CD4-positive, alpha-beta T cell (primary cell): ENCODE data around the gene PDGFD. TPM values are rescaled to one million over a fixed set of nuclear protein-coding genes. Genes with fewer than 3 reads are reported as not detected.

Source experiments
- ATAC-seq: fragments of 200-7000 bp; cut with Tn5 transposase; one replicate; pipeline ENCODE4 v1.10.0; 2022; ENCODE audit warnings: mild to moderate bottlenecking; ENCODE audit not compliant: poor library complexity
- CTCF ChIA-PET: fragments of 350-600 bp; sonication (Branson Sonifier 250); formaldehyde crosslinking; loops from one replicate; lab custom pipeline; 2021; ENCODE audit warnings: antibody characterized with exemption, inconsistent platforms; lab: Charles Lee
- POLR2A ChIA-PET: fragments of 350-600 bp; sonication (Branson Sonifier 250); formaldehyde crosslinking; loops from one replicate; lab custom pipeline; 2021; ENCODE audit warnings: antibody characterized with exemption, inconsistent platforms; lab: Charles Lee
- DNase-seq, 14 experiments: peaks; one replicate each; pipeline ENCODE4 v3.0.0-alpha.2; 2013 to 2020; ENCODE audit warnings: mixed read lengths in 2 of 14
- H3K27ac ChIP-seq, 2 donors: one replicate each; pipeline versions ENCODE4 v1.5.1 to v1.7.0; 2013; ENCODE audit warnings: low read length in 2 of 2, low read depth in 1 of 2, mild to moderate bottlenecking in 1 of 2
- H3K27me3 ChIP-seq, 2 experiments: 1 replicate in 1 of 2; 2 replicates in 1 of 2; pipeline versions ENCODE4 v1.6.1 to v1.7.0; 2013; ENCODE audit warnings: low read length in 2 of 2, control low read depth in 1 of 2, mild to moderate bottlenecking in 1 of 2, moderate library complexity in 1 of 2; ENCODE audit not compliant: insufficient read depth in 2 of 2, control insufficient read depth in 1 of 2
- H3K36me3 ChIP-seq: one replicate; pipeline ENCODE4 v1.6.1; 2013; ENCODE audit warnings: low read length, control low read depth; ENCODE audit not compliant: insufficient read depth
- H3K4me1 ChIP-seq: one replicate; pipeline ENCODE4 v1.6.1; 2013; ENCODE audit warnings: low read length, control low read depth; ENCODE audit not compliant: insufficient read depth
- H3K4me3 ChIP-seq: one replicate; pipeline ENCODE4 v1.5.1; 2013; ENCODE audit warnings: mild to moderate bottlenecking, low read length, moderate library complexity
- H3K9me3 ChIP-seq, 2 experiments: 1 replicate in 1 of 2; 2 replicates in 1 of 2; pipeline versions ENCODE4 v1.6.1 to v1.7.0; 2013; ENCODE audit warnings: low read length in 2 of 2, mild to moderate bottlenecking in 2 of 2, control low read depth in 1 of 2, moderate library complexity in 1 of 2; ENCODE audit not compliant: control insufficient read depth in 1 of 2, insufficient read depth in 1 of 2
- H3K27ac Mint-ChIP-seq: one replicate; pipeline ENCODE4 v1.8.0; 2020; ENCODE audit warnings: mixed read lengths
- H3K27me3 Mint-ChIP-seq: one replicate; pipeline ENCODE4 v1.8.0; 2021; ENCODE audit warnings: mixed read lengths
- H3K36me3 Mint-ChIP-seq: one replicate; pipeline ENCODE4 v1.8.0; 2021; ENCODE audit warnings: low read depth, mixed read lengths
- H3K4me1 Mint-ChIP-seq: one replicate; pipeline ENCODE4 v1.8.0; 2021; ENCODE audit warnings: low read depth, mixed read lengths
- H3K4me3 Mint-ChIP-seq: one replicate; pipeline ENCODE4 v1.8.0; 2020; ENCODE audit warnings: mild to moderate bottlenecking, mixed read lengths
- H3K9me3 Mint-ChIP-seq: one replicate; pipeline ENCODE4 v1.8.0; 2020; ENCODE audit warnings: mixed read lengths
- CTCF ChIP-seq: fragments of 200-600 bp; IDR thresholded peaks from one replicate; pipeline ENCODE4 v1.8.0; 2022; ENCODE audit warnings: antibody characterized with exemption, mild to moderate bottlenecking
- intact Hi-C, 2 experiments: fragments of 100-400 bp; cut with DNase I in 1 of 2; cut with micrococcal nuclease in 1 of 2; formaldehyde crosslinking; loops; one replicate each; pipeline versions ENCODE4 v1.15.1 to v1.9.0; 2023 to 2025; cut with DNase I, micrococcal nuclease
- total RNA-seq, 174 experiments: library from RNA in 2 of 174; stranded (reverse) in 2 of 174; gene quantifications; one replicate each; pipeline ENCODE4 v1.2.3 and lab custom pipeline; 2021 to 2026

PDGFD gene
- total RNA-seq, 2 experiments from 2014 or later, result not detected

- DNase-seq, result no peak
- Histone ChIP-seq H3K4me1 (no peaks in the 10 kb centered on the region), H3K9me3 (no peaks in the 10 kb centered on the region), H3K4me3 (no peak overlapping the region), H3K27me3 (no peaks in the 10 kb centered on the region), H3K36me3 (no peaks in the 10 kb centered on the region), H3K27ac (no peak overlapping the region)
- H3K27ac Mint-ChIP-seq, result no peak overlapping the region
- H3K9me3 Mint-ChIP-seq, result no peaks in the 10 kb centered on the region
- no peak for TF ChIP-seq CTCF
- no peak for ATAC-seq
- no peaks in the 10 kb centered on the region for H3K4me1 Mint-ChIP-seq
- POLR2A ChIA-PET, result no interaction called here
- no peaks in the 10 kb centered on the region for H3K36me3 Mint-ChIP-seq
- no peak overlapping the region for H3K4me3 Mint-ChIP-seq
- CTCF ChIA-PET, result no interaction called here
- no peaks in the 10 kb centered on the region for H3K27me3 Mint-ChIP-seq
- intact Hi-C loops, result loop anchor here in 1 of 2 experiments (5.0 kb wide), 1 partner anchor 466 kb away; no protein-coding TSS in a partner anchor
Observed at GRCh38 chr11:104148706-104149105, 15.2 kb downstream of the PDGFD start.

GRCh38 chr11:104148074-104148473, 15.9 kb downstream of the PDGFD start:
- Histone ChIP-seq H3K36me3 (no peaks in the 10 kb centered on the region), H3K4me3 (no peak overlapping the region), H3K4me1 (no peaks in the 10 kb centered on the region), H3K9me3 (no peaks in the 10 kb centered on the region), H3K27me3 (no peaks in the 10 kb centered on the region), H3K27ac (no peak overlapping the region)
- intact Hi-C loops, result loop anchor here in 1 of 2 experiments (5.0 kb wide), 1 partner anchor 466 kb away; no protein-coding TSS in a partner anchor
- ChIA-PET CTCF (no interaction called here), POLR2A (no interaction called here)
- Mint-ChIP-seq H3K4me3 (no peak overlapping the region), H3K27me3 (no peaks in the 10 kb centered on the region), H3K4me1 (no peaks in the 10 kb centered on the region), H3K36me3 (no peaks in the 10 kb centered on the region), H3K27ac (no peak overlapping the region), H3K9me3 (no peaks in the 10 kb centered on the region)
- DNase-seq (no peak), ATAC-seq (no peak)
- TF ChIP-seq CTCF, result no peak

GRCh38 chr11:104146943-104147342, 17.0 kb downstream of the PDGFD start:
- Mint-ChIP-seq H3K9me3 (no peaks in the 10 kb centered on the region), H3K4me1 (no peaks in the 10 kb centered on the region), H3K4me3 (no peak overlapping the region), H3K27ac (no peak overlapping the region), H3K27me3 (no peaks in the 10 kb centered on the region), H3K36me3 (no peaks in the 10 kb centered on the region)
- no peak overlapping the region for H3K27ac ChIP-seq
- ATAC-seq (no peak), DNase-seq (no peak)
- H3K4me3 ChIP-seq, result no peak overlapping the region
- TF ChIP-seq CTCF, result no peak
- H3K9me3 ChIP-seq, result no peaks in the 10 kb centered on the region
- ChIA-PET POLR2A (no interaction called here), CTCF (no interaction called here)
- intact Hi-C loops, result loop anchor here in 1 of 2 experiments (5.0 kb wide), 1 partner anchor 465 kb away; no protein-coding TSS in a partner anchor
- no peaks in the 10 kb centered on the region for H3K27me3 ChIP-seq
- no peaks in the 10 kb centered on the region for H3K4me1 ChIP-seq
- no peaks in the 10 kb centered on the region for H3K36me3 ChIP-seq
